ENCODE data around the gene KCTD16. TPM values are rescaled to one million over a fixed set of nuclear protein-coding genes. Genes with fewer than 3 reads are reported as not detected.

Gene KCTD16
- total RNA-seq, 1 donor from 2014 or later: 0.37 TPM

DNA sequence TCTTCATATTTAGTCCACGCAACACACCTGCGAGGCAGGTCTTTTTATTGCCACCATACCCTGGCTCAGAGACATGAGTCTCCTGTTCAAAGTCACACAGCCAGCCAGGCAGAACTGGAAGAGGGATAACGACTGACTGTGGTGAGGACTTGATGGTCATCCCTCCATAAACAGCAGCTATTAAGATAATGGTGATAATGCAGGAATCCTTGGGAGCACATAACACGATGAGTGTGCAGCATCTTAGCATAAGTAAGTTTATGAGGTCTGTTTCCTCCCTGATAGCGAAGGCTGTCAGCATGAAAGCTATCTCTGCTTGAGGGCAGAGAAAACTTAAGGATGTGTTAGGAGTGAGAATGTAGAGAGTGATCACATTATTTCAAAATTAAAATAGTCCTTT is 30.9 kb downstream of the KCTD16 start:
- no peak for DNase-seq (ENCODE audit: low read depth, low spot score)

DNA sequence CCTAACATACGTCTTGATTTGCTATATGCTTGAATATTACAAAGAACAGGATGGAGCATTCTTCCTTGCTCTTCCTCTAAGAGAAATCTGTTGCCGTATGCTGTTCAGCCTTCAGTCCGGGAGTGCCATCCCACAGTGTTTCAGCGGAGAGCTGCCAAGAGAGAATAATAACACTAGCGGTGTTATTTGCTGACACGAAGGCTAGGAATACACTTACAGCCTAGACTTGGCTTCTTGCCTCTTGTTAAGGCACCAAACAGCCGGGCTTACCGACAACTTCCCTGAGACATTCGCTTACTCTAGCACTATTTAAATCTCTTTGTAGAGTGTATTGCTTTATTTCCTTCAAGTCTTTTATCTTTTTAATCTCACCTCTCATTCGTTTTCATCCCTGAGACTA is 31.4 kb downstream of the KCTD16 start:
- Mint-ChIP-seq H3K36me3 (ENCODE audit: low read depth) (no peaks in the 10 kb centered on the region), H3K4me1 (peaks cover 17% of the 10 kb centered on the region), H3K4me3 (no peak overlapping the region), H3K9me3 (no peaks in the 10 kb centered on the region), H3K27me3 (ENCODE audit: low read depth) (peaks cover 33% of the 10 kb centered on the region), H3K27ac (ENCODE audit: unreplicated experiment) (no peak overlapping the region)
- DNase-seq (ENCODE audit: low read depth, low spot score): no peak
- TF ChIP-seq, protein P1, sequence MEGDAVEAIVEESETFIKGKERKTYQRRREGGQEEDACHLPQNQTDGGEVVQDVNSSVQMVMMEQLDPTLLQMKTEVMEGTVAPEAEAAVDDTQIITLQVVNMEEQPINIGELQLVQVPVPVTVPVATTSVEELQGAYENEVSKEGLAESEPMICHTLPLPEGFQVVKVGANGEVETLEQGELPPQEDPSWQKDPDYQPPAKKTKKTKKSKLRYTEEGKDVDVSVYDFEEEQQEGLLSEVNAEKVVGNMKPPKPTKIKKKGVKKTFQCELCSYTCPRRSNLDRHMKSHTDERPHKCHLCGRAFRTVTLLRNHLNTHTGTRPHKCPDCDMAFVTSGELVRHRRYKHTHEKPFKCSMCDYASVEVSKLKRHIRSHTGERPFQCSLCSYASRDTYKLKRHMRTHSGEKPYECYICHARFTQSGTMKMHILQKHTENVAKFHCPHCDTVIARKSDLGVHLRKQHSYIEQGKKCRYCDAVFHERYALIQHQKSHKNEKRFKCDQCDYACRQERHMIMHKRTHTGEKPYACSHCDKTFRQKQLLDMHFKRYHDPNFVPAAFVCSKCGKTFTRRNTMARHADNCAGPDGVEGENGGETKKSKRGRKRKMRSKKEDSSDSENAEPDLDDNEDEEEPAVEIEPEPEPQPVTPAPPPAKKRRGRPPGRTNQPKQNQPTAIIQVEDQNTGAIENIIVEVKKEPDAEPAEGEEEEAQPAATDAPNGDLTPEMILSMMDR (conservative IDR thresholded peaks at IDR 0.05): no peak

More for the DNA sequence above, 30.9 kb downstream of the KCTD16 start:
- TF ChIP-seq, protein P1 (conservative IDR thresholded peaks at IDR 0.05): no peak
- Mint-ChIP-seq H3K27ac (ENCODE audit: unreplicated experiment) (no peak overlapping the region), H3K27me3 (ENCODE audit: low read depth) (peaks cover 28% of the 10 kb centered on the region), H3K36me3 (ENCODE audit: low read depth) (no peaks in the 10 kb centered on the region), H3K4me3 (no peak overlapping the region), H3K9me3 (no peaks in the 10 kb centered on the region), H3K4me1 (peaks cover 17% of the 10 kb centered on the region)

DNA sequence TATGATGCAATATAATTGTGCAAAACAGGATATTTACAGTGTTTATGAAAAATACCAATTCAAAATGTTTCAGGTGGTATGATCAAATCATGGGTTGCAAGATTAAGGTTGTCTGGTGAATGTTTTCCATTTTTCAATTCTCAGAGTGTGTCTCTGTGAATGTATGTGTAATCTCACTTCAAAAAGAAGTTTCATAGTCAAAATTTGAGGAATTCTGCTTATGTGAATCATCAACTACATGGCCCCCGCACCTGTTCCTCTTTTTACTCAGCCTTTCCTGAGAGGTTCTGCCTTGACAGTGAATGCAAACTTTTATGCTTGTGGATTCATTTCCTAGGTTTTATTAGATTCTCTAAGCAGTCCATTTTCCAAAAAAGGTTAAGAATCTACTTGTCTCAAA is 32.1 kb downstream of the KCTD16 start:
- Mint-ChIP-seq H3K36me3 (ENCODE audit: low read depth) (no peaks in the 10 kb centered on the region), H3K4me1 (peaks cover 19% of the 10 kb centered on the region), H3K27me3 (ENCODE audit: low read depth) (peaks cover 38% of the 10 kb centered on the region), H3K4me3 (no peak overlapping the region), H3K27ac (ENCODE audit: unreplicated experiment) (no peak overlapping the region), H3K9me3 (no peaks in the 10 kb centered on the region)
- TF ChIP-seq, protein P1 (conservative IDR thresholded peaks at IDR 0.05): no peak
- DNase-seq (ENCODE audit: low read depth, low spot score): no peak

DNA sequence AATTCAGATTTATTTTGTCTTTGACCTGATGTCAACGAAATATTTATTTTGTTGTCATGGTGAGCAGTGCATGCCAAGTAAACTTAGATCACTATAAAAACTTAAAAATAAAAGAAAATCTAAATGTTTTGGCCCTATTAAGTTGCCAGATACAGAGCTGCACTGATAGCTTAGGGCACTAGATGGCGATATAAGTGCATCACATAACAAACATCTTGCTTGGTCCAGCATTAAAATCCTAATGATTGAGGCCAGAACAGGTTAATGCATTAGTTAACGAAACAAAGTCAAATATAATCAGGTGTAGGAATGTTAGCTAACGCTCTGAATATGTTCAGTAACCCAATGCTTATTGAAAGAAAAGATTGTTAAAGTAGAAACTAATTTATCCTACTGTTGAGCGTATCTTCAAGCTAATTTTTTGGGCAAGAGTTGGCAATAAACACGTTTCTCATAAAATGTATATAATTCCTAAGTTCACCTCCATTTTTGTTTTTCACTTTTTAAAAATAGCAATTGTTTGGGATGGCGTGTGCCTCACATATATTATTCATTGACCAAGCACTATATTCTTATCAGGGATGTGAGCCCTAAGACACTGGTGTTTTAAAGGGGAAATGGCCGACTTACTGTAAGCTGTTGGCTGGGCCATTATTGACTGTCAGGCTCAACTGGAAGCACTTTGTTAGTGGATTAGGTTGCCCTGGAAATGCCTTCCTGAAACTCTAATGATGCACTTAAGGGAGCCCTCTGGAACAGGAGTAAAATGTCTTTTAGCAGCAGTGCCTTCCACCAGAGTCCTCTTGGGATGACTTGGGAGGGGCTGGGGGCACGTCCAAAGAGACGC is 33.3 kb downstream of the KCTD16 start:
- peaks cover 20% of the 10 kb centered on the region for H3K4me1 Mint-ChIP-seq
- TF ChIP-seq, protein P1 (conservative IDR thresholded peaks at IDR 0.05): peak; percentile 96
- no peaks in the 10 kb centered on the region for H3K36me3 Mint-ChIP-seq (ENCODE audit: low read depth)
- DNase-seq (ENCODE audit: low read depth, low spot score): peak; percentile 42
- peak overlapping the region; percentile 31 for H3K4me3 Mint-ChIP-seq
- H3K27me3 Mint-ChIP-seq (ENCODE audit: low read depth): peaks cover 41% of the 10 kb centered on the region
- H3K9me3 Mint-ChIP-seq: no peaks in the 10 kb centered on the region
- H3K27ac Mint-ChIP-seq (ENCODE audit: unreplicated experiment): no peak overlapping the region

DNA sequence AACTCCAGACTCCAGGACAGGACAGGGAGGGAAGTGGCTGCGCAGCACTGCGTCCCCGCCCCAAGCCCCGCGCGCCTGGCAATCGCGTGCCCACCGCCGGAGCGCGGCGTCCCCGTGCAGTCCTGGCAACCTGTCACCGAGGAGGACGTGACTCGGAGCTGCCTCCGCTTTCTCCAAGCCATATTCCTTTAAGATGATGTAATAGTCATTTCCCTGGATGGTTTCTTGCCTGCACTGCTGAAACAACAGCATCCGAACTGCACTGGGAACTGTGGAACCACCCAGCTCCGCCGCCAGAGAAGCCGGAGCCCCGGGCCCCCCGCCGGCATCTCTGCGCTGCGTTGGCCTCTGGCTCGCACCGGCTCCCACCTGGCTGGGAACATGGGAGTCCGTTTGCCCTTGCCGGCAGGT is 34.5 kb downstream of the KCTD16 start:
- Mint-ChIP-seq H3K4me3 (peak overlapping the region; percentile 47), H3K4me1 (peaks cover 20% of the 10 kb centered on the region), H3K36me3 (ENCODE audit: low read depth) (no peaks in the 10 kb centered on the region), H3K9me3 (no peaks in the 10 kb centered on the region), H3K27ac (ENCODE audit: unreplicated experiment) (no peak overlapping the region), H3K27me3 (ENCODE audit: low read depth) (peaks cover 41% of the 10 kb centered on the region)
- peak; percentile 10 for DNase-seq (ENCODE audit: low read depth, low spot score)
- TF ChIP-seq, protein P1 (conservative IDR thresholded peaks at IDR 0.05): no peak

All from neural crest cell (in vitro differentiated cells).